ENCODE data around the gene PRLHR. TPM values are rescaled to one million over a fixed set of nuclear protein-coding genes. Genes with fewer than 3 reads are reported as not detected.

The PRLHR gene
- total and polyA plus RNA-seq, 2 of the 13 experiments (the other 11 are each of a cell fraction or from before 2014, with no cell fraction given) = not detected

- no peak for TF ChIP-seq PLSCR1 (CRISPR knock-in tag; IDR thresholded peaks at IDR 0.05; ENCODE audit: borderline replicate concordance)
These were observed 15.1 kb upstream of the PRLHR start (continued) for GRCh38 chr10:118610577-118610976.

- ATAC-seq (no peak), DNase-seq (ENCODE audit: low spot score) (no peak), FAIRE-seq (no peak)
- Histone ChIP-seq H3K79me2 (ENCODE audit: insufficient read depth, low read length) (no peaks in the 10 kb centered on the region), H3K27me3 (ENCODE audit: control insufficient read depth in 1 of 2, insufficient read depth in 2 of 2, low read length in 2 of 2) (peaks cover 0 to 6% of the 10 kb centered on the region in 2 experiments; a peak in 2 of 5 replicates), H3K36me3 (replicated peaks in 1 of 2; ENCODE audit: control insufficient read depth in 1 of 2, insufficient read depth in 2 of 2, low read length in 2 of 2) (no peaks in the 10 kb centered on the region), H4K20me1 (ENCODE audit: insufficient read depth, low read length) (no peaks in the 10 kb centered on the region), H3K4me1 (ENCODE audit: insufficient read depth, low read length) (no peaks in the 10 kb centered on the region), H3K4me2 (ENCODE audit: low read depth, low read length) (no peak overlapping the region), H3K9me3 (ENCODE audit: low read length) (no peaks in the 10 kb centered on the region), H3K9ac (ENCODE audit: insufficient read depth, low read depth, low read length) (no peak overlapping the region), H3K4me3 (replicated peaks in 1 of 3; ENCODE audit: insufficient read depth in 1 of 3, low read depth in 2 of 3, low read length in 3 of 3) (no peak overlapping the region), H3K27ac (ENCODE audit: extremely low read length, insufficient read depth, low read length) (no peak overlapping the region), H2AFZ (ENCODE audit: low read length) (no peak overlapping the region)
- intact Hi-C loops (cut with micrococcal nuclease; ENCODE audit: unreplicated experiment) (no loop called here), in situ Hi-C loops (cut with HindIII; ENCODE audit: extremely low pct_ligation_motif_present, low pct_unique_long_range_greater_than_20kb) (no loop called here)
- WGBS (ENCODE audit: low lambda C conversion rate) = no CpG with 5 or more reads among the region's 4 CpGs
- BruUV-seq (replicated peaks) = no TSS peak
- ChIA-PET POLR2A (no interaction called here), CTCF (ENCODE audit: low intra/inter-chr PET ratio, low total read pairs) (no interaction called here)
- TF ChIP-seq ZBTB38 (CRISPR knock-in tag; IDR thresholded peaks at IDR 0.05) = no peak
- no peak for TF ChIP-seq MBNL3 (CRISPR knock-in tag; conservative IDR thresholded peaks at IDR 0.05)
- no peak for TF ChIP-seq ZSCAN22 (CRISPR knock-in tag; IDR thresholded peaks at IDR 0.05)
- TF ChIP-seq ZNF382 (CRISPR knock-in tag; IDR thresholded peaks at IDR 0.05; ENCODE audit: borderline replicate concordance) = no peak
- TF ChIP-seq KIAA2018 (CRISPR knock-in tag; IDR thresholded peaks at IDR 0.05; ENCODE audit: borderline replicate concordance) = no peak
- TF ChIP-seq FOXA1 (IDR thresholded peaks at IDR 0.05) = no peak
- TF ChIP-seq FOXA1 (CRISPR knock-in tag; IDR thresholded peaks at IDR 0.05) = no peak
- no peak for TF ChIP-seq PCBP2 (optimal IDR thresholded peaks at IDR 0.05; ENCODE audit: low read depth, low read length, poor library complexity, severe bottlenecking)
- TF ChIP-seq ZNF639 (CRISPR knock-in tag; conservative IDR thresholded peaks at IDR 0.05) = no peak
These were observed 12.4 kb upstream of the PRLHR start for GRCh38 chr10:118607768-118608354.

All from HepG2 (cell line).